SK-N-SH (cell line): Measurements from ENCODE around the gene MRPS5. TPM values are rescaled to one million over a fixed set of nuclear protein-coding genes. Genes with fewer than 3 reads are reported as not detected.

Source experiments
- CTCF ChIA-PET: fragments of 300-600, 350-600 bp; formaldehyde crosslinking; extraction: SDS; loops from one replicate; lab custom pipeline; 2021; lab: Yijun Ruan, JAX
- POLR2A ChIA-PET: fragments of 350-600 bp; sonication (Branson Sonifier 250); formaldehyde crosslinking; extraction: SDS; loops from one replicate; lab custom pipeline; 2020; ENCODE audit warnings: antibody characterized with exemption, inconsistent platforms; lab: Yijun Ruan, JAX
- DNase-seq: peaks from one replicate; pipeline ENCODE4 v3.0.0; 2012
- H2AFZ ChIP-seq: fragments of 200-600 bp; sonication (generic); 2 replicates; pipeline ENCODE4 v1.8.1; 2016; ENCODE audit warnings: antibody characterized with exemption, mild to moderate bottlenecking, low read depth
- H3F3A ChIP-seq: fragments of 200-600 bp; sonication (generic); replicated peaks from 2 replicates; pipeline ENCODE3; 2016; ENCODE audit warnings: antibody characterized with exemption, mild to moderate bottlenecking; ENCODE audit not compliant: insufficient read depth
- H3K27ac ChIP-seq, 2 experiments: fragments of 200-500 bp in 1 of 2; fragments of 200-600 bp in 1 of 2; sonication (Bioruptor generic) in 1 of 2; sonication (generic), shearing (Covaris generic) in 1 of 2; 2 replicates each; pipeline versions ENCODE4 v1.5.1 to v1.6.1; 2014 to 2016; ENCODE audit warnings: low read depth in 2 of 2, inconsistent platforms in 1 of 2, low read length in 1 of 2, mild to moderate bottlenecking in 1 of 2, mixed read lengths in 1 of 2
- H3K27me3 ChIP-seq: fragments of 200-600 bp; sonication (generic), shearing (Covaris generic); 2 replicates; pipeline ENCODE4 v1.6.1; 2016; ENCODE audit warnings: mixed run types; ENCODE audit not compliant: insufficient read depth
- H3K36me3 ChIP-seq, 2 experiments: fragments of 200-500 bp in 1 of 2; fragments of 200-600 bp in 1 of 2; sonication (Bioruptor generic) in 1 of 2; sonication (generic) in 1 of 2; replicated peaks in 1 of 2; 2 replicates each; pipeline versions ENCODE3 to v1.5.1; 2014 to 2016; ENCODE audit warnings: low read length in 1 of 2, mild to moderate bottlenecking in 1 of 2; ENCODE audit not compliant: insufficient read depth in 2 of 2, control insufficient read depth in 1 of 2
- H3K4me1 ChIP-seq, 2 experiments: fragments of 200-500 bp in 1 of 2; fragments of 200-600 bp in 1 of 2; sonication (Bioruptor generic) in 1 of 2; sonication (generic), shearing (Covaris generic) in 1 of 2; 2 replicates each; pipeline versions ENCODE4 v1.5.1 to v1.6.1; 2014 to 2016; ENCODE audit warnings: low read depth in 1 of 2, low read length in 1 of 2, mixed run types in 1 of 2; ENCODE audit not compliant: insufficient read depth in 2 of 2, control insufficient read depth in 1 of 2
- H3K4me2 ChIP-seq: fragments of 200-600 bp; sonication (generic), shearing (Covaris generic); 2 replicates; pipeline ENCODE4 v1.6.1; 2017; ENCODE audit warnings: mixed run types
- H3K4me3 ChIP-seq, 2 experiments: fragments of 200-500 bp in 1 of 2; fragments of 200-600 bp in 1 of 2; sonication (Bioruptor generic) in 1 of 2; sonication (generic), shearing (Covaris generic) in 1 of 2; 2 replicates each; pipeline versions ENCODE4 v1.5.1 to v1.8.1; 2014 to 2016; ENCODE audit warnings: low read depth in 2 of 2, inconsistent platforms in 1 of 2, low read length in 1 of 2, mild to moderate bottlenecking in 1 of 2, mixed read lengths in 1 of 2, moderate library complexity in 1 of 2
- H3K79me2 ChIP-seq: fragments of 200-600 bp; sonication (generic); 2 replicates; pipeline ENCODE4 v1.8.1; 2017; ENCODE audit warnings: mild to moderate bottlenecking; ENCODE audit not compliant: insufficient read depth
- H3K9ac ChIP-seq: fragments of 200-600 bp; sonication (generic); 2 replicates; pipeline ENCODE4 v1.6.1; 2017; ENCODE audit warnings: mixed run types
- H3K9me2 ChIP-seq: fragments of 200-600 bp; sonication (generic); 2 replicates; pipeline ENCODE4 v1.6.1; 2017; ENCODE audit warnings: mixed run types
- H3K9me3 ChIP-seq: fragments of 200-600 bp; sonication (generic); 2 replicates; pipeline ENCODE4 v1.6.1; 2017; ENCODE audit warnings: mixed run types, mild to moderate bottlenecking, moderate library complexity
- H4K20me1 ChIP-seq: fragments of 200-600 bp; sonication (generic); 2 replicates; pipeline ENCODE4 v1.6.1; 2017; ENCODE audit warnings: mild to moderate bottlenecking, mixed run types; ENCODE audit not compliant: insufficient read depth
- EP300 ChIP-seq, 2 experiments: IDR thresholded peaks; 2 replicates each; pipeline versions ENCODE4 v1.4.0 to v1.6.1; 2012; ENCODE audit warnings: borderline replicate concordance in 1 of 2, low read depth in 1 of 2, low read length in 1 of 2
- JUND ChIP-seq: IDR thresholded peaks from 2 replicates; pipeline ENCODE4 v1.4.0; 2012
- MEF2A ChIP-seq: IDR thresholded peaks from 2 replicates; pipeline ENCODE4 v1.4.0; 2012; ENCODE audit warnings: low read depth, borderline replicate concordance
- NRF1 ChIP-seq: IDR thresholded peaks from 2 replicates; pipeline ENCODE4 v1.6.1; 2012; ENCODE audit warnings: low read depth, mild to moderate bottlenecking, low read length
- POLR2AphosphoS5 ChIP-seq: IDR thresholded peaks from 2 replicates; pipeline ENCODE4 v1.6.1; 2012; ENCODE audit warnings: low read depth, low read length
- RCOR1 ChIP-seq: fragments of 150-350 bp; IDR thresholded peaks from 2 replicates; pipeline ENCODE4 v1.6.1; 2017; ENCODE audit warnings: antibody characterized with exemption, low read length
- RFX5 ChIP-seq: IDR thresholded peaks from 2 replicates; pipeline ENCODE4 v1.6.1; 2012; ENCODE audit warnings: mild to moderate bottlenecking, improper control_type of control experiment, low read length
- RXRA ChIP-seq: IDR thresholded peaks from 2 replicates; pipeline ENCODE4 v1.4.0; 2012; ENCODE audit warnings: low read depth, mild to moderate bottlenecking, borderline replicate concordance
- SMC3 ChIP-seq: IDR thresholded peaks from 2 replicates; pipeline ENCODE4 v1.6.1; 2012; ENCODE audit warnings: low read depth, low read length, improper control_type of control experiment
- TAF1 ChIP-seq: IDR thresholded peaks from 2 replicates; pipeline ENCODE4 v1.6.1; 2012; ENCODE audit warnings: low read depth, mild to moderate bottlenecking, low read length, moderate library complexity, borderline replicate concordance
- TCF12 ChIP-seq: IDR thresholded peaks from 2 replicates; pipeline ENCODE4 v1.4.0; 2012
- YY1 ChIP-seq: IDR thresholded peaks from 2 replicates; pipeline ENCODE4 v1.4.0; 2012; ENCODE audit warnings: low read depth, mild to moderate bottlenecking
- WGBS: methylation state at CpG from one replicate; pipeline ENCODE4 v1.1.6; 2017; ENCODE audit warnings: low lambda C conversion rate; 5-methylcytosine and 5-hydroxymethylcytosine counted together
- polyA plus RNA-seq, 3 experiments: library from polyadenylated mRNA; depleted of rRNA; stranded (reverse); fragments of >200 nt; gene quantifications; 2 replicates each; pipeline ENCODE4 v1.2.3, GENCODE V29; 2012
- TF ChIP-seq, protein P1 (sequence below): fragments of 200-600 bp; sonication (generic); IDR thresholded peaks from 2 replicates; pipeline ENCODE4 v1.6.1; 2017; ENCODE audit warnings: antibody characterized with exemption, mild to moderate bottlenecking, moderate library complexity
- TF ChIP-seq, protein P2 (sequence below): fragments of 150-350 bp; IDR thresholded peaks from 2 replicates; pipeline ENCODE4 v1.6.1; 2017; ENCODE audit warnings: antibody characterized with exemption, low read length, low read depth, borderline replicate concordance
- TF ChIP-seq, protein P3 (sequence below): IDR thresholded peaks from 2 replicates; pipeline ENCODE4 v1.4.0; 2012; ENCODE audit warnings: low read depth, borderline replicate concordance
- TF ChIP-seq, protein P4 (sequence below): IDR thresholded peaks from 2 replicates; pipeline ENCODE4 v1.4.0; 2012; ENCODE audit warnings: low read depth, borderline replicate concordance

The MRPS5 gene
- polyA plus RNA-seq, 1 of the 3 experiments (the other 2 are of a cell fraction): 32.8 TPM

DNA sequence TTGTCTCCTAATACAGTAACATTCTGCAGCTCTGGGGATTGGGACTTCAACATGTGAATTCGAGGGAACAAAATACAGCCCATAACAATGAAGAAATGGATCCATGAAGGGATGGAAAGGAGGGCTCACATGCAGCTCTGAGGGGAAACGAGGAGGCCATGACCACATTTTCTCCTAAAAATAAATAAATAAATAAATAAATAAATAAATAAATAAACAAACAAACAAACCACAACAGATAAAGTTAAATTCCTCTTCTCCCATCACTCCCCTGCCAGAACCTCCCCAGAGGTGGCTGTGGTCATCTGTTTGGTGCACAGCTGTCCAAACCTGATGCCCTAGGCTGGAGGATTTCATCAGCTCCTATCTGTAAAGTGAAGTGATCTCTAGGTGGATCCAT is 53.4 kb downstream of the MRPS5 start:
- H3K9me2 ChIP-seq: no peaks in the 10 kb centered on the region
- H3K27me3 ChIP-seq: peaks cover 46% of the 10 kb centered on the region; the same call in 1 of the 2 replicates
- no peak overlapping the region for H3K9ac ChIP-seq
- no peak overlapping the region for H3K27ac ChIP-seq
- no peaks in the 10 kb centered on the region for H3K36me3 ChIP-seq
- ChIA-PET CTCF (interaction anchor here (1.0 to 2.6 kb wide), 4 partner anchors 8 to 47 kb away, joined by 3 to 7 read pairs (median 6); no protein-coding TSS in a partner anchor), POLR2A (no interaction called here)
- WGBS: 2% methylated on average over 2 of the region's 2 CpGs
- H3K4me1 ChIP-seq: no peaks in the 10 kb centered on the region
- H3K9me3 ChIP-seq: no peaks in the 10 kb centered on the region
- no peak for DNase-seq
- H3K4me3 ChIP-seq: no peak overlapping the region
- no peak overlapping the region for H2AFZ ChIP-seq
- H3F3A ChIP-seq: no peaks in the 10 kb centered on the region
- H3K4me2 ChIP-seq: no peak overlapping the region
- H3K79me2 ChIP-seq: no peaks in the 10 kb centered on the region
- TF ChIP-seq JUND (no peak), SMC3 (no peak), TCF12 (no peak), TAF1 (no peak), RCOR1 (no peak), RXRA (no peak), POLR2AphosphoS5 (no peak), NRF1 (no peak), MEF2A (no peak), RFX5 (no peak), YY1 (no peak), EP300 (IDR thresholded peaks at IDR 0.05; ENCODE audit: borderline replicate concordance in 1 of 2, low read depth in 1 of 2, low read length in 1 of 2) (no peak)
- TF ChIP-seq, protein P1, sequence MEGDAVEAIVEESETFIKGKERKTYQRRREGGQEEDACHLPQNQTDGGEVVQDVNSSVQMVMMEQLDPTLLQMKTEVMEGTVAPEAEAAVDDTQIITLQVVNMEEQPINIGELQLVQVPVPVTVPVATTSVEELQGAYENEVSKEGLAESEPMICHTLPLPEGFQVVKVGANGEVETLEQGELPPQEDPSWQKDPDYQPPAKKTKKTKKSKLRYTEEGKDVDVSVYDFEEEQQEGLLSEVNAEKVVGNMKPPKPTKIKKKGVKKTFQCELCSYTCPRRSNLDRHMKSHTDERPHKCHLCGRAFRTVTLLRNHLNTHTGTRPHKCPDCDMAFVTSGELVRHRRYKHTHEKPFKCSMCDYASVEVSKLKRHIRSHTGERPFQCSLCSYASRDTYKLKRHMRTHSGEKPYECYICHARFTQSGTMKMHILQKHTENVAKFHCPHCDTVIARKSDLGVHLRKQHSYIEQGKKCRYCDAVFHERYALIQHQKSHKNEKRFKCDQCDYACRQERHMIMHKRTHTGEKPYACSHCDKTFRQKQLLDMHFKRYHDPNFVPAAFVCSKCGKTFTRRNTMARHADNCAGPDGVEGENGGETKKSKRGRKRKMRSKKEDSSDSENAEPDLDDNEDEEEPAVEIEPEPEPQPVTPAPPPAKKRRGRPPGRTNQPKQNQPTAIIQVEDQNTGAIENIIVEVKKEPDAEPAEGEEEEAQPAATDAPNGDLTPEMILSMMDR: no peak
- TF ChIP-seq, protein P2, sequence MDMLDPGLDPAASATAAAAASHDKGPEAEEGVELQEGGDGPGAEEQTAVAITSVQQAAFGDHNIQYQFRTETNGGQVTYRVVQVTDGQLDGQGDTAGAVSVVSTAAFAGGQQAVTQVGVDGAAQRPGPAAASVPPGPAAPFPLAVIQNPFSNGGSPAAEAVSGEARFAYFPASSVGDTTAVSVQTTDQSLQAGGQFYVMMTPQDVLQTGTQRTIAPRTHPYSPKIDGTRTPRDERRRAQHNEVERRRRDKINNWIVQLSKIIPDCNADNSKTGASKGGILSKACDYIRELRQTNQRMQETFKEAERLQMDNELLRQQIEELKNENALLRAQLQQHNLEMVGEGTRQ: no peak
- TF ChIP-seq, protein P3, sequence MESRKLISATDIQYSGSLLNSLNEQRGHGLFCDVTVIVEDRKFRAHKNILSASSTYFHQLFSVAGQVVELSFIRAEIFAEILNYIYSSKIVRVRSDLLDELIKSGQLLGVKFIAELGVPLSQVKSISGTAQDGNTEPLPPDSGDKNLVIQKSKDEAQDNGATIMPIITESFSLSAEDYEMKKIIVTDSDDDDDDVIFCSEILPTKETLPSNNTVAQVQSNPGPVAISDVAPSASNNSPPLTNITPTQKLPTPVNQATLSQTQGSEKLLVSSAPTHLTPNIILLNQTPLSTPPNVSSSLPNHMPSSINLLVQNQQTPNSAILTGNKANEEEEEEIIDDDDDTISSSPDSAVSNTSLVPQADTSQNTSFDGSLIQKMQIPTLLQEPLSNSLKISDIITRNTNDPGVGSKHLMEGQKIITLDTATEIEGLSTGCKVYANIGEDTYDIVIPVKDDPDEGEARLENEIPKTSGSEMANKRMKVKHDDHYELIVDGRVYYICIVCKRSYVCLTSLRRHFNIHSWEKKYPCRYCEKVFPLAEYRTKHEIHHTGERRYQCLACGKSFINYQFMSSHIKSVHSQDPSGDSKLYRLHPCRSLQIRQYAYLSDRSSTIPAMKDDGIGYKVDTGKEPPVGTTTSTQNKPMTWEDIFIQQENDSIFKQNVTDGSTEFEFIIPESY: no peak
- TF ChIP-seq, protein P4, sequence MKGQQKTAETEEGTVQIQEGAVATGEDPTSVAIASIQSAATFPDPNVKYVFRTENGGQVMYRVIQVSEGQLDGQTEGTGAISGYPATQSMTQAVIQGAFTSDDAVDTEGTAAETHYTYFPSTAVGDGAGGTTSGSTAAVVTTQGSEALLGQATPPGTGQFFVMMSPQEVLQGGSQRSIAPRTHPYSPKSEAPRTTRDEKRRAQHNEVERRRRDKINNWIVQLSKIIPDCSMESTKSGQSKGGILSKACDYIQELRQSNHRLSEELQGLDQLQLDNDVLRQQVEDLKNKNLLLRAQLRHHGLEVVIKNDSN: no peak
- H4K20me1 ChIP-seq: no peaks in the 10 kb centered on the region
